ENCODE data around the gene LRRC38.
"Not testable (repeated sequence)": the region's sequence is repeated elsewhere in the genome, so short reads cannot be mapped to it uniquely, and the experiment has no call there.

Gene LRRC38

DNA sequence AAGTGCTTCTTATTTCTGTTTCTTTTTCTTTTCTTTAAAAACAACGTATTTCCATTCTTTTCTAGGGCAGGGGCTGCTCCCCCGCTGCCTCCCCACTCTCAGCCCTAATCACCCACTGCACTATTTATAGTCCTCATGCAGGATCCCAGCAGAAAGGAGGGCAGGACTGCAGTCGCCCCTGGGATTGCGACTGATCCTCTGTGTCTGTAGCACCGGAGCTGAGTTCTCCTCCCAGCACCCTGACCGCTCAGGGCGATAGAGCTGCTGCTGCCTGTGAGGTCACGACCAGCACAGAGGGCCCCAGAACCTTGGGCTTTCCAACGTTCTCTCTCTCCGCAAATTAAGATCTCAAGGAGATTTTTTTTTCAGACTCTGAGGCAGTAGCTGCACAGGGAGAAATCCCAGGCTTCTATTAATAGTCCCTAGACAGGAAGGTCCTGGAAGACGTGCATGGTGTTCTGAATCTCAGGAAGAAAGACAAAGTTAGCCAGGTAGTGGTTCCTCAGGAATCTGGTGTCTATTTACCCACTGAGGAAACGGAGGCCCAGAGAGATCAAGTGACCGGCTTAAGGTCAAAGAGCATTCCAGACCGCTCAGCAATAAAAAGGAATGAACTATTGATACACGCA, 56.8 kb downstream of the LRRC38 start:
- no peak for DNase-seq

DNA sequence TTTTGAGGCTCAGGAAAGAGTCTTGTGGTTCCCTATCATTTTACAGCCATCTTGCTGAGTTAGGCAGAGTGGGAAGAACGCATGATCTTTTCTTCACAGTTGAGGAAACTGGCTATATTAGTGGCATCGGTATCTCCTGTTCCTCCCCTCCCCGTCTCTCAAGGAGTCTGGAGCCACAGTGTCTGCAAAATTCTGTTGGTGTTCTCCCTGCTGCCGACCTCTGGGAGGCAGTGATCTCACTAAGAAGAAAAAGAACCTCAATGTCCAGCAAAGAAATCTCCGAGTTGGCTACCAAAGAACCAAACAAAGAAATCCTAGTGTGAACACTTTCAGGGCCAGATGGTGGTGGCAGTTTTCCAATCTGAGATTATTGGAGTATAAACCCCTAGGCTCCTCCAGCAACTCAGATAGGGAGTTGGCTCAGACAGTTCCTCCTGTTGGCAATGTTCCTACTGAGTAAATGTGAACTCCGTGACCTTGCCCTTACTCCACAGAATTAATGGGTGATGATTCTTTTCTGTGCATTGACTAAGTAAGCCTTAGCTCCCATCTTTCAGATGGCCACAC, 62.3 kb downstream of the LRRC38 start:
- no peak for DNase-seq

DNA sequence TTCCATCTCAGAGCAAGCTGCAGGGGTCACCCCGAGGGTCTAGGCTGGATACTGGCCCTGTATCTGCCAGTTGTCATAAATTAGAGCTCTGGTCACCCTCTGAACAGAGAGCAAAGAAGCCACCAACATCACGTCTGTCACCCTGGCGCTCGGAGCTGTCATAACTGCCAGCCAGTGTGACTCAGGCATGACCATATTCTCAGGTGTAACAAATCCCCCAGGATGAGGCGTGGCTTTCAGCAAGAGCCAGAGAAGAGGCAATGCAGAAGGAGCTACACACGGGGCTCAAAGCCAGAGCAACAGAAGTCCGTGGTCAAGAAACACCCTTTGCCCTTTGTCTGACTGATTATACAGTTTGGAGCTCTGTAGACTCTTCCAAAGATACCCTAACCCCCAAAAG, 63.6 kb downstream of the LRRC38 start:
- no peak for DNase-seq

DNA sequence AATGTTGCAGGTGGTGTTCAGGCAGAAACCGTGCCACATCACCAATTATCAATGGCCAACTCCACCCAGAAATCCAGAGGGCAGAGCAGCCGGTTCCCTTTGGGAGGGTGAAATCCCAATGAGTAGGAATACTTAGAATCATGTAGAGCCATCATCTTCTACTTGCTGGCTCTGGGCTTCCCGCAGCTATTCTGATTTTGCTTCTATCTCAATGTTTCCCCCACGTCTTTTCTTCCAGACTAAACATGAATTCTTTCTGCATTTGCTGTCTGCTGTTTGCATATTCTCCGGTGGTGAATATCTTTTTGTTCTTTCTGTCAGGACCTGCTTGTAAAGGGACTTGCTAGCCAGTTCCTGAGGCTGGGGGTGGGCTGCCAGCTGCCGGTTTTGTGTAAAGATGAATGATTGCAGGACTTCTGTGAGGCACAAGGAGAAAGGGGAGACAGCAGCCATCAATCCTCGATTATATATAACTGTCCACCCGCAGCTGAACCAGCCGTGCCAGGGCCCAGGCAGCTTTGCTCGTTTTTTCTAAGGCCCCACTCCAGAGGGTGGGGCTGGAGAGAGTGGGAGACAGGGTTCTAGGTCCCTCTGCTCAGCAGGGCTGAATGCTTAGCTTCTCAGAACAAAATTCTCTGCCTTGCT, 70.3 kb downstream of the LRRC38 start:
- DNase-seq, result no peak

DNA sequence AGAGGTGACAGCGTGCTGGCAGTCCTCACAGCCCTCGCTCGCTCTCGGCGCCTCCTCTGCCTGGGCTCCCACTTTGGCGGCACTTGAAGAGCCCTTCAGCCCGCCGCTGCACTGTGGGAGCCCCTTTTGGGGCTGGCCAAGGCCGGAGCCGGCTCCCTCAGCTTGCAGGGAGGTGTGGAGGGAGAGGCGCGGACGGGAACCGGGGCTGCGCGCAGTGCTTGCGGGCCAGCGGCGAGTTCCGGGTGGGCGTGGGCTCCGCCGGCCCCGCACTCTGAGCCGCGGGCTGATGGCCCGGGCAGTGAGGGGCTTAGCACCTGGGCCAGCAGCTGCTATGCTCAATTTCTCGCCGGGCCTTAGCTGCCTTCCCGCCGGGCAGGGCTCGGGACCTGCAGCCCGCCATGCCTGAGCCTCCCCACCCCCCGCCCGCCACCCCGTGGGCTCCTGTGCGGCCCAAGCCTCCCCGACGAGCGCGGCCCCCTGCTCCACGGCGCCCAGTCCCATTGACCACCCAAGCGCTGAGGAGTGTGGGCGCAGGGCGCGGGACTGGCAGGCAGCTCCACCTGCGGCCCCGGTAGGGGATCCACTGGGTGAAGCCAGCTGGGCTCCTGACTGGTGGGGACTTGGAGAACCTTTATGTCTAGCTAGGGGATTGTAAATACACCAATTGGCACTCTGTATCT, 74.6 kb downstream of the LRRC38 start:
- not testable (repeated sequence) for DNase-seq

DNA sequence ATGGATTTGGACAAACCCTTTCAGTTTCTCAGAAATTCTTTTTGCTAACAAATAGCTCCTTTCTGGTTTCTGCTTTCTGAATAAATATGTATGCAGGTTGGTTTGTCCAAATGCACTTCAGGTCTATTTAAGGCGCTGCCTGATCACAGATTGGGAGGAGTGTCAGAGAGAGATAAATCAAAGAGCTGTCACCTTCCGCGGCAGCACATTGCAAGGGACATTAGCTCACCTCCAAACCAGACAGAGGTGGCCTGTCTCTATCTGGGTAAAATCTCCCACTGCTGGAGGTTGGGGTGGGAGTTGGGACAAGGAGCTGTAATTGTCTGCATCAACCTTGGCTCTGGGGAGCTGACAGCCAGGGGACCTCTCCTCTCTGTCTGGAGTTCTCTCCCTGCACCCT, 78.3 kb downstream of the LRRC38 start:
- no peak for DNase-seq

DNA sequence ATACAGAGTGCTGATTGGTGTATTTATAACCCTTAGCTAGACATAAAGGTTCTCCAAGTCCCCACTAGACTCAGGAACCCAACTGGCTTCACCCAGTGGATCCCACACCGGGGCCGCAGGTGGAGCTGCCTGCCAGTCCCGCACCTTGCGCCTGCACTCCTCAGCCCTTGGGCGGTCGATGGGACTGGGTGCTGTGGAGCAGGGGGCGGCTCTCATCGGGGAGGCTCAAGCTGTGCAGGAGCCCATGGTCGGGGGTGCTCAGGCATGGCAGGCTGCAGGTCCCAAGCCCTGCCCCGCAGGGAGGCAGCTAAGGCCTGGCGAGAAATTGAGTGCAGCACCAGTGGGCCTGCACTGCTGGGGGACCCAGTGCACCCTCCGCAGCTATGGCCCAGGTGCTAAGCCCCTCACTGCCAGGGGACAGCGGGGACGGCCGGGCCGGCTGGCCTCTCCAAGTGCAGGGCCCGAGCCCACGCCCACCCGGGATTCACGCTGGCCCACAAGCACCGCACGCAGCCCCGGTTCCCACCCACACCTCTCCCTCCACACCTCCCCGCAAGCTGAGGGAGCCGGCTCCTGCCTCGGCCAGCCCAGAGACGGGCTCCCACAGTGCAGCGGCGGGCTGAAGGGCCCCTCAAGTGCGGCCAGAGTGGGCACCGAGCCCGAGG, 80.0 kb downstream of the LRRC38 start:
- not testable (repeated sequence) for DNase-seq

DNA sequence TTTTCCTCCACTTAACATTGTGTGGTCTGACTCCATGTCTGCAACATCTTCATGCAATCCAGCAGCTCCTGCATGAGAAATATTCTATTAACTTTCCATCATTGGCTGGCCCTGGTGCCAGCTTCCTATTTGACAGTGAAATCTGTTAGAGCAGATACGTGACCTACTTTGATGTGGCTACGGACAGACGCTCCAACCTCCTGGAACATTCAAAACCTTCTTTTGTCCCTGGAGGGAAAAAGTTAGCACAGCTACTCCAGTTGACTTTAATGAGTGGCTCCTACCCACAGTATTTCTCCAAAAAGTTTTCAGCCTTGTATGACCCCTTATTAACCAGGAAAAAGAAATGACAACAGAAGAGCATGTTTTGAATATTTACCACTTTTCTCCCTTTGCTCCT, 81.6 kb downstream of the LRRC38 start:
- no peak for DNase-seq

DNA sequence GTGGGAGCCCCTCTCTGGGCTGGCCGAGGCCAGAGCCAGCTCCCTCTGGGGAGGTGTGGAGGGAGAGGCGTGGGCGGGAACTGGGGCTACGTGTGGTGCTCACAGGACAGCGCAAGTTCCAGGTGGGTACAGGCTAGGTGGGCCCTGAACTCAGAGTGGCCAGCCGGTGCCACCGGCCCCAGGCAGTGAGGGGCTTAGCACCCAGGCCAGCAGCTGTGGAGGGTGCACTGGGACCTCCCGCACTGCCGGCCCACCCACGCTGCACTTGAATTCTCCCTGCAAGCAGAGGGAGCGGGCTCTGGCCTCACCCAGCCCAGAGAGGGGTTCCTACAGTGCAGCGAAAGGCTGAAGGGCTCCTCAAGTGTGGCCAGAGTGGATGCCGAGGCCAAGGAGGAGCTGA, 83.3 kb downstream of the LRRC38 start:
- DNase-seq, result no peak

Measured in activated T-cell treated with anti-CD3 and anti-CD28 coated beads, Interleukin-2, amount 50 U/mL, for 1 hour (primary cell).